ENCODE data around the gene CLHC1.

GRCh38 chr2:55228226-55228563 lies 3.9 kb downstream of the CLHC1 start:
- no peak for TF ChIP-seq CTCF (conservative IDR thresholded peaks at IDR 0.05 in 1 of 2, IDR thresholded peaks at IDR 0.05 in 1 of 2; ENCODE audit: low read depth in 1 of 2, low read length in 2 of 2)
- TF ChIP-seq EZH2 (IDR thresholded peaks at IDR 0.05; ENCODE audit: low read length, missing control alignments), result no peak

All from fibroblast of lung (primary cell).